Fibroblast of lung (primary cell): ENCODE measurements around the gene DNAH17. TPM values are rescaled to one million over a fixed set of nuclear protein-coding genes. Genes with fewer than 3 reads are reported as not detected.

Experiments used
- DNase-seq, 2 donors: peaks; one replicate each; pipeline versions ENCODE4 v3.0.0 to v3.0.0-alpha.2; 2010; ENCODE audit warnings: low read depth in 2 of 2
- H2AFZ ChIP-seq: 2 replicates; pipeline ENCODE4 v1.5.1; 2012; ENCODE audit warnings: low read length, control low read depth, inconsistent platforms
- H3K27ac ChIP-seq: 2 replicates; pipeline ENCODE4 v1.5.1; 2011; ENCODE audit warnings: low read length, control low read depth; ENCODE audit not compliant: insufficient read depth
- H3K27me3 ChIP-seq: 2 replicates; pipeline ENCODE4 v1.5.1; 2011; ENCODE audit warnings: mild to moderate bottlenecking, low read length; ENCODE audit not compliant: control insufficient read depth, insufficient read depth
- H3K36me3 ChIP-seq: 2 replicates; pipeline ENCODE4 v1.5.1; 2011; ENCODE audit warnings: low read length; ENCODE audit not compliant: control insufficient read depth, insufficient read depth
- H3K4me1 ChIP-seq: 2 replicates; pipeline ENCODE4 v1.5.1; 2011; ENCODE audit warnings: low read length; ENCODE audit not compliant: control insufficient read depth, insufficient read depth; ENCODE audit errors: extremely low read depth
- H3K4me2 ChIP-seq: 2 replicates; pipeline ENCODE4 v1.5.1; 2011; ENCODE audit warnings: low read length, control low read depth; ENCODE audit not compliant: insufficient read depth; ENCODE audit errors: extremely low read depth
- H3K4me3 ChIP-seq, 4 experiments: fragments of 200-600 bp in 1 of 4; sonication (generic) in 1 of 4; replicated peaks in 1 of 4; 2 replicates each; pipeline ENCODE4 v1.5.1; 2011 to 2016; ENCODE audit warnings: low read length in 4 of 4, low read depth in 3 of 4, mild to moderate bottlenecking in 3 of 4, control low read depth in 2 of 4, inconsistent platforms in 1 of 4, mixed read lengths in 1 of 4; ENCODE audit not compliant: insufficient read depth in 1 of 4; ENCODE audit errors: control extremely low read depth in 1 of 4
- H3K79me2 ChIP-seq: 2 replicates; pipeline ENCODE4 v1.5.1; 2012; ENCODE audit warnings: mild to moderate bottlenecking, low read length, inconsistent platforms; ENCODE audit not compliant: control insufficient read depth, insufficient read depth
- H3K9ac ChIP-seq: 2 replicates; pipeline ENCODE4 v1.5.1; 2011; ENCODE audit warnings: mild to moderate bottlenecking, low read length, control low read depth; ENCODE audit not compliant: insufficient read depth
- H3K9me3 ChIP-seq: 2 replicates; pipeline ENCODE4 v1.5.1; 2012; ENCODE audit warnings: low read depth, low read length; ENCODE audit not compliant: control insufficient read depth, insufficient read depth
- H4K20me1 ChIP-seq: 2 replicates; pipeline ENCODE4 v1.5.1; 2011; ENCODE audit warnings: low read length; ENCODE audit not compliant: control insufficient read depth, insufficient read depth; ENCODE audit errors: extremely low read depth
- CTCF ChIP-seq, 2 donors: IDR thresholded peaks in 1 of 2; conservative IDR thresholded peaks in 1 of 2; 1 replicate in 1 of 2; 2 replicates in 1 of 2; pipeline ENCODE4 v1.5.1; 2011 to 2012; ENCODE audit warnings: low read length in 2 of 2, control low read depth in 1 of 2, inconsistent platforms in 1 of 2, low read depth in 1 of 2, mild to moderate bottlenecking in 1 of 2
- EZH2 ChIP-seq: IDR thresholded peaks from 2 replicates; pipeline ENCODE4 v1.5.1; 2012; ENCODE audit warnings: low read length, control low read depth, mild to moderate bottlenecking; ENCODE audit errors: missing control alignments
- polyA plus RNA-seq, 2 donors: library from polyadenylated mRNA; depleted of rRNA in 1 of 2; stranded (reverse) in 1 of 2; unstranded in 1 of 2; fragments of >200 nt; gene quantifications; 2 replicates each; pipeline ENCODE4 v1.2.1, GENCODE V29; 2011 to 2012; ENCODE audit warnings: missing spikeins in 1 of 2
- total RNA-seq: library from RNA; depleted of rRNA; stranded (reverse); fragments of >200 nt; gene quantifications from 2 replicates; pipeline ENCODE4 v1.2.1, GENCODE V29; 2014

The DNAH17 gene
- total and polyA plus RNA-seq, 2 donors (not counting 1 experiment from before 2014, with no cell fraction given), result not detected

DNA sequence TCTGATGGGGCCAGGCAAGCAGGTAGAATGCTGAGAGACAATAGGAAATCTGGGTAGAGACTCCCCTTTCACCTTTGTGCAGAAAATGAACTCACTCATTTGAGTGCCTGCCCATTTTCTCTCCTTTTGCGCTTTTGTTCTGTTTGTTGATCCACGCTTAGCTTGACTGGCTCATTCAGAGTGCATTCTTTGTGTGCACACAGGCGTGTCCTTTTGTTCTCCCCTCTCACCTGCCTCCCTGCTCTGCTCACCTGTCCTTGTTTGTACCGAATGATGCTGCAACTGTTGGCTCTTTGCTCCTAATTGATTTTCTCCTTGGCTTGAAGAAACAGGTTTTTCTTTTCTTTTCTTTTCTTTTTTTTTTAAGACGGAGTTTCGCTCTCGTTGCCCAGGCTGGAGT, 183.0 kb downstream of the DNAH17 start:
- no peak for DNase-seq

GRCh38 chr17:78393575-78393974, 183.6 kb downstream of the DNAH17 start:
- no peak overlapping the region for H3K4me2 ChIP-seq
- H3K4me3 ChIP-seq, result no peak overlapping the region
- H3K27ac ChIP-seq, result no peak overlapping the region
- no peaks in the 10 kb centered on the region for H3K9me3 ChIP-seq
- peaks cover 8% of the 10 kb centered on the region for H3K36me3 ChIP-seq
- no peak overlapping the region for H3K9ac ChIP-seq
- DNase-seq, result no peak
- H4K20me1 ChIP-seq, result no peaks in the 10 kb centered on the region
- no peaks in the 10 kb centered on the region for H3K27me3 ChIP-seq
- H3K79me2 ChIP-seq, result peaks cover 67% of the 10 kb centered on the region
- TF ChIP-seq EZH2 (no peak), CTCF (conservative IDR thresholded peaks at IDR 0.05 in 1 of 2, IDR thresholded peaks at IDR 0.05 in 1 of 2; ENCODE audit: low read depth in 1 of 2, low read length in 2 of 2) (no peak)
- no peak overlapping the region for H2AFZ ChIP-seq
- H3K4me1 ChIP-seq, result peaks cover 38% of the 10 kb centered on the region

More for the DNA sequence above, 183.0 kb downstream of the DNAH17 start:
- peaks cover 14% of the 10 kb centered on the region for H3K36me3 ChIP-seq
- TF ChIP-seq CTCF (conservative IDR thresholded peaks at IDR 0.05 in 1 of 2, IDR thresholded peaks at IDR 0.05 in 1 of 2; ENCODE audit: low read depth in 1 of 2, low read length in 2 of 2) (no peak), EZH2 (no peak)
- no peaks in the 10 kb centered on the region for H3K27me3 ChIP-seq
- H3K9ac ChIP-seq, result no peak overlapping the region
- H3K4me1 ChIP-seq, result peaks cover 35% of the 10 kb centered on the region
- H3K9me3 ChIP-seq, result no peaks in the 10 kb centered on the region
- no peak overlapping the region for H3K27ac ChIP-seq
- no peak overlapping the region for H3K4me2 ChIP-seq
- H3K4me3 ChIP-seq, result no peak overlapping the region
- no peaks in the 10 kb centered on the region for H4K20me1 ChIP-seq
- peaks cover 66% of the 10 kb centered on the region for H3K79me2 ChIP-seq
- H2AFZ ChIP-seq, result no peak overlapping the region

DNA sequence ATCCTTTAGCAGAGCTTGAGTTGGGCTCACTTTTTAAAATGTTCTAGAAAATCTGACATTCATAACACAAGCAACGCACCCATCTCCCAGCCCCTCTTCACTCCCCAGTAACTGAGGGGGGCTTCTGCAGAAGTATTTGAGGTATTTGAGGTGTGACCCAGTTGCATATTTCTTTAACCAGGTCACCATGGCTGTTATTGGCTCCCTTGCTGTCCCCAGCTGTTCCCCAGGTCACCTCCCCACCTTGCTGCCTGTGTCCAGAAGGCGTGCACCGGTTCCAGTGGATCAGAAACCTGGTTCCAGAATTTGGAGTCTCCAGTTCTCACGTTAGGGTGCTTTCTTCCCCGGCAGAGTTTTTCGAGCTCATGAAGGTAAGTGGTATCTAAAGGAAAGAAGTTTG, 184.9 kb downstream of the DNAH17 start:
- H3K9ac ChIP-seq, result no peak overlapping the region
- peaks cover 38% of the 10 kb centered on the region for H3K4me1 ChIP-seq
- no peak for DNase-seq
- H3K36me3 ChIP-seq, result peaks cover 6% of the 10 kb centered on the region
- H3K4me2 ChIP-seq, result no peak overlapping the region
- no peaks in the 10 kb centered on the region for H4K20me1 ChIP-seq
- H3K4me3 ChIP-seq, result no peak overlapping the region
- no peaks in the 10 kb centered on the region for H3K9me3 ChIP-seq
- no peaks in the 10 kb centered on the region for H3K27me3 ChIP-seq
- no peak overlapping the region for H2AFZ ChIP-seq
- H3K27ac ChIP-seq, result peak overlapping the region; percentile 97
- peaks cover 75% of the 10 kb centered on the region for H3K79me2 ChIP-seq
- TF ChIP-seq EZH2 (no peak), CTCF (conservative IDR thresholded peaks at IDR 0.05 in 1 of 2, IDR thresholded peaks at IDR 0.05 in 1 of 2; ENCODE audit: low read depth in 1 of 2, low read length in 2 of 2) (no peak)
